ENCODE data around the gene LACTB. TPM values are rescaled to one million over a fixed set of nuclear protein-coding genes. Genes with fewer than 3 reads are reported as not detected.

The LACTB gene
- total RNA-seq, 4 donors from 2014 or later = 13.6 to 25.0 (median 19.4) TPM

- no peak for DNase-seq (ENCODE audit: low spot score in 2 of 2)
- no peak overlapping the region for H3K4me3 ChIP-seq (ENCODE audit: low read depth, poor library complexity, severe bottlenecking)
- no peak for TF ChIP-seq POLR2A (IDR thresholded peaks at IDR 0.05)
- no peak for TF ChIP-seq CTCF (IDR thresholded peaks at IDR 0.05)
- 67 to 68% methylated on average over 3 of the region's 3 CpGs for WGBS, 2 donors
- intact Hi-C loops (cut with DNase I; ENCODE audit: low total_unique reads) = no loop called here
These were observed 69.3 kb downstream of the LACTB start for GRCh38 chr15:63190769-63191649.

Other genes with a start within 250 kb of the LACTB start
- gene TPM1, start 79.1 kb upstream of the LACTB start, total RNA-seq = 100 to 1,000 TPM in 2 of 4 donors, 10 to 100 TPM in 2; 67.6 to 193 (median 95.9) TPM
- gene RPS27L, start 35.6 kb downstream of the LACTB start, total RNA-seq = 10 to 100 TPM; 39.6 to 64.9 (median 55.8) TPM
- gene RAB8B, start 67.7 kb downstream of the LACTB start, total RNA-seq = 10 to 100 TPM in 3 of 4 donors, 1 to 10 TPM in 1; 9.1 to 23.6 (median 10.7) TPM
- 1 to 10 TPM; 4.6 to 8.1 (median 6.5) TPM for gene APH1B, start 155.7 kb downstream of the LACTB start, total RNA-seq